ENCODE results near the gene OSBPL6.
A peak's percentile ranks its signal among the peaks of the same experiment; 100 is the strongest.
"Not testable (repeated sequence)": the region's sequence is repeated elsewhere in the genome, so short reads cannot be mapped to it uniquely, and the experiment has no call there.

OSBPL6 gene

GRCh38 chr2:178404368-178404767 is 210.1 kb downstream of the OSBPL6 start:
- H3K4me3 ChIP-seq (ENCODE audit: low read length) = no peak overlapping the region; the same call in 1 of the 2 replicates
- no peak for TF ChIP-seq ZNF274 (IDR thresholded peaks at IDR 0.05; ENCODE audit: low read depth, low read length)

- no peak for TF ChIP-seq ZNF274 (IDR thresholded peaks at IDR 0.05; ENCODE audit: low read depth, low read length)
These were observed 214.9 kb downstream of the OSBPL6 start for GRCh38 chr2:178409261-178409660.

GRCh38 chr2:178412047-178412446 is 217.7 kb downstream of the OSBPL6 start:
- no peak for TF ChIP-seq ZNF274 (IDR thresholded peaks at IDR 0.05; ENCODE audit: low read depth, low read length)
- H3K4me3 ChIP-seq (ENCODE audit: low read length) = no peak overlapping the region

More at GRCh38 chr2:178409261-178409660, 214.9 kb downstream of the OSBPL6 start:
- no peak overlapping the region for H3K4me3 ChIP-seq (ENCODE audit: low read length)

- H3K4me3 ChIP-seq (ENCODE audit: low read length) = not testable (repeated sequence)
These were observed 218.1 kb downstream of the OSBPL6 start for GRCh38 chr2:178412453-178412852.

- TF ChIP-seq ZNF274 (IDR thresholded peaks at IDR 0.05; ENCODE audit: low read depth, low read length) = no peak
- peak overlapping the region; percentile 75 for H3K4me3 ChIP-seq (ENCODE audit: low read length)
These were observed 219.4 kb downstream of the OSBPL6 start for GRCh38 chr2:178413472-178414265.

GRCh38 chr2:178414266-178415247 is 220.2 kb downstream of the OSBPL6 start:
- TF ChIP-seq ZNF274 (IDR thresholded peaks at IDR 0.05; ENCODE audit: low read depth, low read length) = no peak
- H3K4me3 ChIP-seq (ENCODE audit: low read length) = peak overlapping the region; percentile 75

GRCh38 chr2:178415979-178416378 is 221.7 kb downstream of the OSBPL6 start:
- no peak for TF ChIP-seq ZNF274 (IDR thresholded peaks at IDR 0.05; ENCODE audit: low read depth, low read length)
- no peak overlapping the region for H3K4me3 ChIP-seq (ENCODE audit: low read length)

- no peak for TF ChIP-seq ZNF274 (IDR thresholded peaks at IDR 0.05; ENCODE audit: low read depth, low read length)
- H3K4me3 ChIP-seq (ENCODE audit: low read length) = no peak overlapping the region
These were observed 223.6 kb downstream of the OSBPL6 start for GRCh38 chr2:178417916-178418315.

- TF ChIP-seq ZNF274 (IDR thresholded peaks at IDR 0.05; ENCODE audit: low read depth, low read length) = no peak
- no peak overlapping the region for H3K4me3 ChIP-seq (ENCODE audit: low read length)
These were observed 224.1 kb downstream of the OSBPL6 start for GRCh38 chr2:178418426-178418825.

- TF ChIP-seq ZNF274 (IDR thresholded peaks at IDR 0.05; ENCODE audit: low read depth, low read length) = no peak
- no peak overlapping the region for H3K4me3 ChIP-seq (ENCODE audit: low read length)
These were observed 224.8 kb downstream of the OSBPL6 start for GRCh38 chr2:178419123-178419522.

GRCh38 chr2:178420463-178420999 is 226.2 kb downstream of the OSBPL6 start:
- no peak for TF ChIP-seq ZNF274 (IDR thresholded peaks at IDR 0.05; ENCODE audit: low read depth, low read length)
- no peak overlapping the region for H3K4me3 ChIP-seq (ENCODE audit: low read length)

GRCh38 chr2:178422097-178422496 is 227.8 kb downstream of the OSBPL6 start:
- TF ChIP-seq ZNF274 (IDR thresholded peaks at IDR 0.05; ENCODE audit: low read depth, low read length) = no peak
- H3K4me3 ChIP-seq (ENCODE audit: low read length) = no peak overlapping the region

GRCh38 chr2:178423746-178424145 is 229.4 kb downstream of the OSBPL6 start:
- not testable (repeated sequence) for H3K4me3 ChIP-seq (ENCODE audit: low read length)

- TF ChIP-seq ZNF274 (IDR thresholded peaks at IDR 0.05; ENCODE audit: low read depth, low read length) = no peak
- H3K4me3 ChIP-seq (ENCODE audit: low read length) = no peak overlapping the region
These were observed 231.0 kb downstream of the OSBPL6 start for GRCh38 chr2:178425255-178425827.
